Esophagus muscularis mucosa (tissue), 3 donors: ENCODE measurements around the gene RNF213.

Experiments used
- CTCF ChIP-seq, 3 experiments: fragments of 200-600 bp in 2 of 3; fragments of 450-650 bp in 1 of 3; sonication (generic) in 2 of 3; IDR thresholded peaks; one replicate each; pipeline ENCODE4 v1.5.1; 2017 to 2019; ENCODE audit warnings: antibody characterized with exemption in 3 of 3, mild to moderate bottlenecking in 2 of 3, moderate library complexity in 1 of 3
- POLR2A ChIP-seq: fragments of 450-650 bp; IDR thresholded peaks from one replicate; pipeline ENCODE4 v1.6.1; 2017; ENCODE audit warnings: antibody characterized with exemption, moderate library complexity, mild to moderate bottlenecking, low read depth
- POLR2AphosphoS5 ChIP-seq, 2 donors: sonication (generic); formaldehyde crosslinking; IDR thresholded peaks; one replicate each; pipeline ENCODE4 v1.6.1; 2017; ENCODE audit warnings: antibody characterized with exemption in 2 of 2

GRCh38 chr17:80296221-80296620 lies 35.6 kb downstream of the RNF213 start:
- TF ChIP-seq CTCF (IDR thresholded peaks at IDR 0.05) = no peak
- TF ChIP-seq POLR2A = no peak
- no peak for TF ChIP-seq POLR2AphosphoS5 (IDR thresholded peaks at IDR 0.05)
